ENCODE data around the gene ESPNL.

GRCh38 chr2:238127165-238128060 is 27.3 kb downstream of the ESPNL start:
- TF ChIP-seq, protein P1, sequence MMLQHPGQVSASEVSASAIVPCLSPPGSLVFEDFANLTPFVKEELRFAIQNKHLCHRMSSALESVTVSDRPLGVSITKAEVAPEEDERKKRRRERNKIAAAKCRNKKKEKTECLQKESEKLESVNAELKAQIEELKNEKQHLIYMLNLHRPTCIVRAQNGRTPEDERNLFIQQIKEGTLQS (IDR thresholded peaks at IDR 0.05), result no peak
- TF ChIP-seq TAF1 (conservative IDR thresholded peaks at IDR 0.05), result no peak
- no peak for TF ChIP-seq RXRA (IDR thresholded peaks at IDR 0.05)
- TF ChIP-seq REST (IDR thresholded peaks at IDR 0.05), result no peak
- TF ChIP-seq, protein P2, sequence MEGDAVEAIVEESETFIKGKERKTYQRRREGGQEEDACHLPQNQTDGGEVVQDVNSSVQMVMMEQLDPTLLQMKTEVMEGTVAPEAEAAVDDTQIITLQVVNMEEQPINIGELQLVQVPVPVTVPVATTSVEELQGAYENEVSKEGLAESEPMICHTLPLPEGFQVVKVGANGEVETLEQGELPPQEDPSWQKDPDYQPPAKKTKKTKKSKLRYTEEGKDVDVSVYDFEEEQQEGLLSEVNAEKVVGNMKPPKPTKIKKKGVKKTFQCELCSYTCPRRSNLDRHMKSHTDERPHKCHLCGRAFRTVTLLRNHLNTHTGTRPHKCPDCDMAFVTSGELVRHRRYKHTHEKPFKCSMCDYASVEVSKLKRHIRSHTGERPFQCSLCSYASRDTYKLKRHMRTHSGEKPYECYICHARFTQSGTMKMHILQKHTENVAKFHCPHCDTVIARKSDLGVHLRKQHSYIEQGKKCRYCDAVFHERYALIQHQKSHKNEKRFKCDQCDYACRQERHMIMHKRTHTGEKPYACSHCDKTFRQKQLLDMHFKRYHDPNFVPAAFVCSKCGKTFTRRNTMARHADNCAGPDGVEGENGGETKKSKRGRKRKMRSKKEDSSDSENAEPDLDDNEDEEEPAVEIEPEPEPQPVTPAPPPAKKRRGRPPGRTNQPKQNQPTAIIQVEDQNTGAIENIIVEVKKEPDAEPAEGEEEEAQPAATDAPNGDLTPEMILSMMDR (IDR thresholded peaks at IDR 0.05; ENCODE audit: low read depth, low read length, missing input control), result no peak
